ENCODE measurements around the gene PLCH1.
A peak's percentile ranks its signal among the peaks of the same experiment; 100 is the strongest.

The PLCH1 gene

GRCh38 chr3:155496206-155496605, 248.7 kb downstream of the PLCH1 start:
- Histone ChIP-seq H2BK5ac (ENCODE audit: low read depth, low read length, poor library complexity, severe bottlenecking) (no peak overlapping the region), H3K27ac (ENCODE audit: low read length, poor library complexity, severe bottlenecking) (no peak overlapping the region), H4K91ac (ENCODE audit: low read length) (no peak overlapping the region), H3K4me2 (ENCODE audit: low read length, poor library complexity, severe bottlenecking) (no peak overlapping the region), H3K4me3 (ENCODE audit: insufficient read depth in 1 of 2, low read depth in 1 of 2, low read length in 2 of 2) (no peak overlapping the region), H3K4ac (ENCODE audit: low read depth in 1 of 2, low read length in 2 of 2) (no peak overlapping the region), H2BK12ac (ENCODE audit: low read length in 2 of 2) (no peak overlapping the region), H2AFZ (ENCODE audit: low read depth, low read length) (no peak overlapping the region), H3K23ac (ENCODE audit: low read length in 2 of 2) (no peak overlapping the region), H4K8ac (ENCODE audit: low read length) (no peak overlapping the region), H3K14ac (ENCODE audit: low read length in 2 of 2) (no peak overlapping the region), H3K18ac (ENCODE audit: low read depth in 1 of 2, low read length in 2 of 2) (no peak overlapping the region), H3K27me3 (ENCODE audit: control insufficient read depth in 1 of 2, insufficient read depth in 1 of 2, low read length in 2 of 2) (no peaks in the 10 kb centered on the region), H3K79me1 (replicated peaks; ENCODE audit: low read length, poor library complexity, severe bottlenecking) (no peaks in the 10 kb centered on the region), H3K9ac (ENCODE audit: low read length) (no peak overlapping the region), H2BK15ac (ENCODE audit: low read depth, poor library complexity, severe bottlenecking) (no peak overlapping the region), H3K9me3 (ENCODE audit: control insufficient read depth, low read length) (no peaks in the 10 kb centered on the region), H2BK120ac (ENCODE audit: low read depth, low read length) (no peak overlapping the region), H3K4me1 (ENCODE audit: control insufficient read depth, insufficient read depth, low read depth, low read length) (peaks cover 1% of the 10 kb centered on the region), H2AK5ac (ENCODE audit: low read length, severe bottlenecking) (no peak overlapping the region), H3K36me3 (ENCODE audit: control insufficient read depth in 1 of 2, insufficient read depth in 2 of 2, low read depth in 1 of 2, low read length in 2 of 2) (no peaks in the 10 kb centered on the region)
- no peak for DNase-seq

DNA sequence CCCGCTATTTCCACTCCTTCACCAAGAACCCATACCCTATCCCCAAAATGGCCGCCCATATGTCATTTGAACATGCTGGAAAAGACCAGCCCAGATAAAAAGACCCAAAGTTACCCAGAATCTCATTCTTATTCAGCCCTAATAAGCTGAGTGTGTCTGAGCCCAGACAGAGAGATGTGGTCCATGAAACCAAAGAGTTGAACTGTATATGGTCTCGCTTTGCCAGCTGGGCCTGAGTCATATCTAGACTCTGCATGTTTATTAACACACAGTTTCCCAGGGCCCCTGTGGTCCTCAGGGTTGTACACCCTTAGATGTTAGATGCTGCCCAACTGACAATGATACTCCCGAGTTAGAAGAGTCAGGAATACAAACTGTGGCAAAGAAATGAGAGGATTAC, 249.5 kb downstream of the PLCH1 start:
- Histone ChIP-seq H3K14ac (ENCODE audit: low read length in 2 of 2) (no peak overlapping the region), H3K18ac (ENCODE audit: low read depth in 1 of 2, low read length in 2 of 2) (no peak overlapping the region), H3K4me2 (ENCODE audit: low read length, poor library complexity, severe bottlenecking) (no peak overlapping the region), H2BK12ac (ENCODE audit: low read length in 2 of 2) (no peak overlapping the region), H3K4ac (ENCODE audit: low read depth in 1 of 2, low read length in 2 of 2) (no peak overlapping the region), H3K27me3 (ENCODE audit: control insufficient read depth in 1 of 2, insufficient read depth in 1 of 2, low read length in 2 of 2) (no peaks in the 10 kb centered on the region), H2BK5ac (ENCODE audit: low read depth, low read length, poor library complexity, severe bottlenecking) (no peak overlapping the region), H3K36me3 (ENCODE audit: control insufficient read depth in 1 of 2, insufficient read depth in 2 of 2, low read depth in 1 of 2, low read length in 2 of 2) (no peaks in the 10 kb centered on the region), H4K8ac (ENCODE audit: low read length) (no peak overlapping the region), H4K91ac (ENCODE audit: low read length) (no peak overlapping the region), H2BK120ac (ENCODE audit: low read depth, low read length) (no peak overlapping the region), H3K9ac (ENCODE audit: low read length) (no peak overlapping the region), H3K23ac (ENCODE audit: low read length in 2 of 2) (no peak overlapping the region), H3K79me1 (replicated peaks; ENCODE audit: low read length, poor library complexity, severe bottlenecking) (no peaks in the 10 kb centered on the region), H3K9me3 (ENCODE audit: control insufficient read depth, low read length) (no peaks in the 10 kb centered on the region), H2AK5ac (ENCODE audit: low read length, severe bottlenecking) (no peak overlapping the region), H3K4me1 (ENCODE audit: control insufficient read depth, insufficient read depth, low read depth, low read length) (peaks cover 1% of the 10 kb centered on the region), H3K4me3 (ENCODE audit: insufficient read depth in 1 of 2, low read depth in 1 of 2, low read length in 2 of 2) (no peak overlapping the region), H3K27ac (ENCODE audit: low read length, poor library complexity, severe bottlenecking) (no peak overlapping the region), H2BK15ac (ENCODE audit: low read depth, poor library complexity, severe bottlenecking) (no peak overlapping the region), H2AFZ (ENCODE audit: low read depth, low read length) (no peak overlapping the region)
- WGBS: 100% methylated on average over 3 of the region's 4 CpGs
- peak; percentile 7 for DNase-seq

- DNase-seq: no peak
- Histone ChIP-seq H2BK15ac (ENCODE audit: low read depth, poor library complexity, severe bottlenecking) (no peak overlapping the region), H4K91ac (ENCODE audit: low read length) (no peak overlapping the region), H3K18ac (ENCODE audit: low read depth in 1 of 2, low read length in 2 of 2) (no peak overlapping the region), H2BK12ac (ENCODE audit: low read length in 2 of 2) (no peak overlapping the region), H3K14ac (ENCODE audit: low read length in 2 of 2) (no peak overlapping the region), H2BK120ac (ENCODE audit: low read depth, low read length) (no peak overlapping the region), H2AFZ (ENCODE audit: low read depth, low read length) (no peak overlapping the region), H3K4me2 (ENCODE audit: low read length, poor library complexity, severe bottlenecking) (no peak overlapping the region), H3K23ac (ENCODE audit: low read length in 2 of 2) (no peak overlapping the region), H3K79me1 (replicated peaks; ENCODE audit: low read length, poor library complexity, severe bottlenecking) (no peaks in the 10 kb centered on the region), H3K27ac (ENCODE audit: low read length, poor library complexity, severe bottlenecking) (no peak overlapping the region), H3K36me3 (ENCODE audit: control insufficient read depth in 1 of 2, insufficient read depth in 2 of 2, low read depth in 1 of 2, low read length in 2 of 2) (no peaks in the 10 kb centered on the region), H2BK5ac (ENCODE audit: low read depth, low read length, poor library complexity, severe bottlenecking) (no peak overlapping the region), H3K9ac (ENCODE audit: low read length) (no peak overlapping the region), H3K27me3 (ENCODE audit: control insufficient read depth in 1 of 2, insufficient read depth in 1 of 2, low read length in 2 of 2) (no peaks in the 10 kb centered on the region), H3K9me3 (ENCODE audit: control insufficient read depth, low read length) (no peaks in the 10 kb centered on the region), H4K8ac (ENCODE audit: low read length) (no peak overlapping the region), H3K4me3 (ENCODE audit: insufficient read depth in 1 of 2, low read depth in 1 of 2, low read length in 2 of 2) (no peak overlapping the region), H2AK5ac (ENCODE audit: low read length, severe bottlenecking) (no peak overlapping the region), H3K4me1 (ENCODE audit: control insufficient read depth, insufficient read depth, low read depth, low read length) (peaks cover 1% of the 10 kb centered on the region), H3K4ac (ENCODE audit: low read depth in 1 of 2, low read length in 2 of 2) (no peak overlapping the region)
- WGBS: 74% methylated on average over 5 of the region's 5 CpGs
Observed at GRCh38 chr3:155494332-155494731, 250.5 kb downstream of the PLCH1 start.

DNA sequence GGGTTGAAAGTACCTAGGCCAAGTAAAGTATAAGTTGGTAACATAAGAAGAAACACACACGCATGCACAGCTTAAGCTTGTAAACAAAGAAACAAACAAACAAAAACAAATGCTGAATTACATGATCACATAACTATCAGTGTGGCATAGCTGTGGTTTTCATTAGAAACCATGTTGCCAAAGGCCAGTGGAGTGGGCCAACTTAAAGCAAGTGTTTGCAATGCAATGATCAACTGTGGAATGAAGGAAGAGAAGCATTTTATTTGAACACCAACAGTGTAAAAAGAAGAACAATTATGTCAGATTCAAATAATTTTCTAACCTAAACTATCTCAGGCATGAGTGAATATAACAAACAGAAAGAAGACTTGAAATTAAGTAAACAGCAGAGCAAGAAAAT, 252.0 kb downstream of the PLCH1 start:
- no peak overlapping the region for H3K23ac ChIP-seq (ENCODE audit: low read length in 2 of 2)
- no peak overlapping the region for H2BK12ac ChIP-seq (ENCODE audit: low read length in 2 of 2)
- no peak overlapping the region for H3K4ac ChIP-seq (ENCODE audit: low read depth in 1 of 2, low read length in 2 of 2)

More for the DNA sequence above, 252.0 kb downstream of the PLCH1 start:
- H3K4me3 ChIP-seq (ENCODE audit: insufficient read depth in 1 of 2, low read depth in 1 of 2, low read length in 2 of 2): no peak overlapping the region
- DNase-seq: no peak
- no peak overlapping the region for H4K91ac ChIP-seq (ENCODE audit: low read length)
- no peaks in the 10 kb centered on the region for H3K36me3 ChIP-seq (ENCODE audit: control insufficient read depth in 1 of 2, insufficient read depth in 2 of 2, low read depth in 1 of 2, low read length in 2 of 2)
- no peak overlapping the region for H3K18ac ChIP-seq (ENCODE audit: low read depth in 1 of 2, low read length in 2 of 2)
- no peak overlapping the region for H2AFZ ChIP-seq (ENCODE audit: low read depth, low read length)
- no peak overlapping the region for H2BK120ac ChIP-seq (ENCODE audit: low read depth, low read length)
- H3K9ac ChIP-seq (ENCODE audit: low read length): no peak overlapping the region
- no peak overlapping the region for H2BK5ac ChIP-seq (ENCODE audit: low read depth, low read length, poor library complexity, severe bottlenecking)
- H3K27me3 ChIP-seq (ENCODE audit: control insufficient read depth in 1 of 2, insufficient read depth in 1 of 2, low read length in 2 of 2): no peaks in the 10 kb centered on the region
- H4K8ac ChIP-seq (ENCODE audit: low read length): no peak overlapping the region
- no peaks in the 10 kb centered on the region for H3K4me1 ChIP-seq (ENCODE audit: control insufficient read depth, insufficient read depth, low read depth, low read length)
- H3K27ac ChIP-seq (ENCODE audit: low read length, poor library complexity, severe bottlenecking): no peak overlapping the region
- no peak overlapping the region for H3K14ac ChIP-seq (ENCODE audit: low read length in 2 of 2)
- no peaks in the 10 kb centered on the region for H3K9me3 ChIP-seq (ENCODE audit: control insufficient read depth, low read length)
- no peak overlapping the region for H2BK15ac ChIP-seq (ENCODE audit: low read depth, poor library complexity, severe bottlenecking)
- no peak overlapping the region for H2AK5ac ChIP-seq (ENCODE audit: low read length, severe bottlenecking)
- WGBS: no CpG with 5 or more reads among the region's 1 CpG
- H3K79me1 ChIP-seq (replicated peaks; ENCODE audit: low read length, poor library complexity, severe bottlenecking): no peaks in the 10 kb centered on the region
- H3K4me2 ChIP-seq (ENCODE audit: low read length, poor library complexity, severe bottlenecking): no peak overlapping the region
